ENCODE results near the gene CASP10. TPM values are rescaled to one million over a fixed set of nuclear protein-coding genes. Genes with fewer than 3 reads are reported as not detected.

CASP10 gene
- total and polyA plus RNA-seq, 2 experiments from 2014 or later: 1.6 to 11.0 TPM

DNA sequence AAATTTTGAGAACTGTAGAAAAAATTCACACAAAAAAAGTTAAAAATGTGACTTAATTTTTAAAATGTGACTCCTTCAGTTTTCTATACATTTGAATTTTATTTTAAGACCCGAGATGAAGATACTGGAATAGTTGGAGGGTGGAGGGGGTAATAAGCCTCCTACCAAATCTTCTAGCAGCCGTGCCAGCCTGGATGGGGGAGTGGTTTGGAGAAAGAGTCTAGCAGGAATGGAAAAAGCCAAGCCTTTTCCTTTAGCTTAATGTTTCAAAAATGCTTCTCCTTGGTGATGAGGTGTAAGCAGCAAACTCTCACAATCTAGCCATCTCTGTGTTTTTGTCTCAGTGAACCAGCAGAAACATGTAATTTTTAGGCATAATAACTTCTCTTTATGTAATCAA is 92.1 kb downstream of the CASP10 start:
- TF ChIP-seq EZH2 (IDR thresholded peaks at IDR 0.05; ENCODE audit: borderline replicate concordance) (no peak), EZH2phosphoT487 (IDR thresholded peaks at IDR 0.05; ENCODE audit: low read depth, severe bottlenecking, unreplicated experiment) (no peak)
- TF ChIP-seq, protein P1, sequence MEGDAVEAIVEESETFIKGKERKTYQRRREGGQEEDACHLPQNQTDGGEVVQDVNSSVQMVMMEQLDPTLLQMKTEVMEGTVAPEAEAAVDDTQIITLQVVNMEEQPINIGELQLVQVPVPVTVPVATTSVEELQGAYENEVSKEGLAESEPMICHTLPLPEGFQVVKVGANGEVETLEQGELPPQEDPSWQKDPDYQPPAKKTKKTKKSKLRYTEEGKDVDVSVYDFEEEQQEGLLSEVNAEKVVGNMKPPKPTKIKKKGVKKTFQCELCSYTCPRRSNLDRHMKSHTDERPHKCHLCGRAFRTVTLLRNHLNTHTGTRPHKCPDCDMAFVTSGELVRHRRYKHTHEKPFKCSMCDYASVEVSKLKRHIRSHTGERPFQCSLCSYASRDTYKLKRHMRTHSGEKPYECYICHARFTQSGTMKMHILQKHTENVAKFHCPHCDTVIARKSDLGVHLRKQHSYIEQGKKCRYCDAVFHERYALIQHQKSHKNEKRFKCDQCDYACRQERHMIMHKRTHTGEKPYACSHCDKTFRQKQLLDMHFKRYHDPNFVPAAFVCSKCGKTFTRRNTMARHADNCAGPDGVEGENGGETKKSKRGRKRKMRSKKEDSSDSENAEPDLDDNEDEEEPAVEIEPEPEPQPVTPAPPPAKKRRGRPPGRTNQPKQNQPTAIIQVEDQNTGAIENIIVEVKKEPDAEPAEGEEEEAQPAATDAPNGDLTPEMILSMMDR (IDR thresholded peaks at IDR 0.05; ENCODE audit: poor library complexity): no peak
- Histone ChIP-seq H2AFZ (no peak overlapping the region), H3K27me3 (no peaks in the 10 kb centered on the region), H3K9me2 (replicated peaks; ENCODE audit: insufficient read depth) (no peaks in the 10 kb centered on the region), H3K4me3 (no peak overlapping the region), H3K4me1 (ENCODE audit: insufficient read depth) (no peaks in the 10 kb centered on the region), H3K27ac (no peak overlapping the region), H3K79me2 (no peaks in the 10 kb centered on the region), H3K9me3 (ENCODE audit: low read depth) (no peaks in the 10 kb centered on the region), H4K20me1 (ENCODE audit: insufficient read depth, poor library complexity, severe bottlenecking) (no peaks in the 10 kb centered on the region), H3K36me3 (replicated peaks; ENCODE audit: insufficient read depth, low read depth) (no peaks in the 10 kb centered on the region), H3K4me2 (no peak overlapping the region)
- WGBS (ENCODE audit: low lambda C conversion rate, missing lambda C conversion rate): 74% methylated on average over 2 of the region's 2 CpGs
- no peak for DNase-seq (ENCODE audit: low spot score)

GRCh38 chr2:201275990-201276389 is 93.0 kb downstream of the CASP10 start:
- H3K4me2 ChIP-seq: no peak overlapping the region
- no peaks in the 10 kb centered on the region for H3K9me2 ChIP-seq (replicated peaks; ENCODE audit: insufficient read depth)
- H3K79me2 ChIP-seq: no peaks in the 10 kb centered on the region
- no peaks in the 10 kb centered on the region for H3K9me3 ChIP-seq (ENCODE audit: low read depth)
- H4K20me1 ChIP-seq (ENCODE audit: insufficient read depth, poor library complexity, severe bottlenecking): no peaks in the 10 kb centered on the region
- H2AFZ ChIP-seq: no peak overlapping the region
- WGBS (ENCODE audit: low lambda C conversion rate, missing lambda C conversion rate): 76% methylated on average over 5 of the region's 5 CpGs
- no peak for DNase-seq (ENCODE audit: low spot score)
- no peak overlapping the region for H3K4me3 ChIP-seq
- TF ChIP-seq, protein P1 (IDR thresholded peaks at IDR 0.05; ENCODE audit: poor library complexity): no peak
- no peaks in the 10 kb centered on the region for H3K36me3 ChIP-seq (replicated peaks; ENCODE audit: insufficient read depth, low read depth)
- no peaks in the 10 kb centered on the region for H3K4me1 ChIP-seq (ENCODE audit: insufficient read depth)
- no peak overlapping the region for H3K27ac ChIP-seq
- no peaks in the 10 kb centered on the region for H3K27me3 ChIP-seq

DNA sequence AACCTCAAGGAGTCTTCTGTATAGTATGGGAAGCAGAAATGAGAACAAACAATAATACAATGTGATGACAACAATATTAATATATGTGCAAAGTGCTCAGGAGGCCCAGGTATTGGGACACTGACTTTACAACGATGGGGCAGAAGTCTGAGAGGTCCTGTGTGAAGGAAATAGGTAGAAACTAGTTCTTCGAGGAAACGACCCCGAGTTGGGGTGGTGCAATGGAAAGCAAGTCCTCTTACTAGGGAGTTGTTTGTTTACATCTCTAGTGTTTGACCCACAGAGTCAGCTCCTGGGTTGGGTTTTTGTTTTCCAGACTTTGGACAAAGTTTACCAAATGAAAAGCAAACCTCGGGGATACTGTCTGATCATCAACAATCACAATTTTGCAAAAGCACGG is 93.6 kb downstream of the CASP10 start:
- Histone ChIP-seq H3K27me3 (no peaks in the 10 kb centered on the region), H4K20me1 (ENCODE audit: insufficient read depth, poor library complexity, severe bottlenecking) (no peaks in the 10 kb centered on the region), H3K27ac (no peak overlapping the region), H3K79me2 (no peaks in the 10 kb centered on the region), H3K9me2 (replicated peaks; ENCODE audit: insufficient read depth) (no peaks in the 10 kb centered on the region), H3K4me3 (no peak overlapping the region), H3K4me1 (ENCODE audit: insufficient read depth) (no peaks in the 10 kb centered on the region), H2AFZ (no peak overlapping the region), H3K36me3 (replicated peaks; ENCODE audit: insufficient read depth, low read depth) (no peaks in the 10 kb centered on the region), H3K9me3 (ENCODE audit: low read depth) (no peaks in the 10 kb centered on the region), H3K4me2 (no peak overlapping the region)
- no peak for TF ChIP-seq EZH2phosphoT487 (IDR thresholded peaks at IDR 0.05; ENCODE audit: low read depth, severe bottlenecking, unreplicated experiment)
- 93% methylated on average over 6 of the region's 6 CpGs for WGBS (ENCODE audit: low lambda C conversion rate, missing lambda C conversion rate)
- DNase-seq (ENCODE audit: low spot score): no peak

Small RNAs within 50 kb of the gene (small RNA-seq; reads per million reads assigned to genes)
- gene AC007283.2 (not detected), gene MTND4LP13 (not detected), gene RNU7-45P (not detected)

Other genes with a start within 250 kb of the CASP10 start
- 15.2 and 18.1 TPM in 2 replicates for gene ORC2, start 219.5 kb upstream of the CASP10 start, total RNA-seq
- 10.5 and 11.4 TPM in 2 replicates for gene ORC2, start 219.5 kb upstream of the CASP10 start, polyA plus RNA-seq
- gene HYCC2, start 111.5 kb upstream of the CASP10 start, total RNA-seq: 8.0 and 9.7 TPM in 2 replicates
- gene HYCC2, start 111.5 kb upstream of the CASP10 start, polyA plus RNA-seq: 6.4 and 6.7 TPM in 2 replicates
- gene NDUFB3, start 111.1 kb upstream of the CASP10 start, total RNA-seq: 83.0 and 96.2 TPM in 2 replicates
- gene NDUFB3, start 111.1 kb upstream of the CASP10 start, polyA plus RNA-seq: 229 and 230 TPM in 2 replicates
- 60.6 and 65.9 TPM in 2 replicates for gene CFLAR, start 67.0 kb upstream of the CASP10 start, total RNA-seq
- 46.0 and 54.1 TPM in 2 replicates for gene CFLAR, start 67.0 kb upstream of the CASP10 start, polyA plus RNA-seq
- 24.4 and 27.7 TPM in 2 replicates for gene CASP8, start 77.4 kb downstream of the CASP10 start, total RNA-seq
- 14.6 and 17.1 TPM in 2 replicates for gene CASP8, start 77.4 kb downstream of the CASP10 start, polyA plus RNA-seq
- gene FLACC1, start 174.2 kb downstream of the CASP10 start, total RNA-seq: 0.80 and 1.2 TPM in 2 replicates
- 0.15 and 0.34 TPM in 2 replicates for gene FLACC1, start 174.2 kb downstream of the CASP10 start, polyA plus RNA-seq